HL-60/S4 treated with retinoic acid at 250 ng/mL for 4 days and 3 days (cell line): ENCODE data around the gene MEF2D.

ENCODE experiments used
- in situ Hi-C: fragments of 300-500 bp; cut with MboI; formaldehyde crosslinking; loops from 2 replicates; pipeline ENCODE4 v1.7.0; 2022; ENCODE audit warnings: low sequenced_read_pairs

Gene MEF2D

DNA sequence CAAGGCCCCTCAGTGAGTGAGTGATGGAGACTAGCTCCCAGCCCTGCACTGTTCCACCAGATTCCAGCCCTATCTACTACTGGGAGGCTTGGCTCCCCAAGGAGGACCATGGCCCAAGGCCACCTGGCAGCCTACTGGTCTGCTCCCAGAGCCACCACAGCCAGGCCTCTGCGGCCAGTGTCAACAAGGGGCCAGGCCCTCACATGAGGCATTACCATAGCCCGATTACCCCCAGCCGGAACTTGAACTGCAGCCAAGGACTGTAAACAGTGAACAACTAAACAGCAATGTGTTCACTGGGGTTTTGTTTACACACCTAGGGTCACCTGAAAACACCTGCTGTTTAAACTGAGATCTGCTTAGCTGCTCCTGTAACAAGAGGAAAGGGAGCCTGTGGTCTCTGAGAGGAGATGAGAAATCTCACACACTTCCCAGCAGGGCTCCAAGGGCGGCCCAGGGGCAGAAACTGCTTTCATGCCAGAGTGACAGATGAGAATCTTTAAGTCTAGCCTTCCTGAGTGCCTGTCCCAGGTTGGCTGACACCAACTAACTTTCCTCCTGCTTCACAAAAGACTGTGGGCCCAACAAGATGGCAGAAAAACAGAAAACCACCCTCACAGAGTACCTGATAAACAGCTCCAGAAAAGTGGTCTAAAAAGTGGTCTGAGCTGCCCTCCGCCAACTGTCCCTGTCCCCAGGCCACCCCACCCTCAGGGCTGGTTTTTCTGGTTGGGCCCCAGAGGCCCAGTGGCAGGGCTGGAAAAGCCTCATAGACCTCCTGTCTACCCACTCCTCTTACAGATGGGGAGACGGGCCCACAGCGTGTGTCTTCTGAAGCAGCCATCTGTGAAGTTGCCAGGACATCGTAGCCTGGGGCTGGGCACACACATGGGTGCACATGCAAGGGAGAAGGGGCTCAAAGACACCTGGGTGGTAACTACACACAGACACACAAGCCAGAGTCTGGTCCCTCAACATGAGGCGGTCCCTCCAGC, 28.8 kb downstream of the MEF2D start:
- in situ Hi-C loops = no loop called here

DNA sequence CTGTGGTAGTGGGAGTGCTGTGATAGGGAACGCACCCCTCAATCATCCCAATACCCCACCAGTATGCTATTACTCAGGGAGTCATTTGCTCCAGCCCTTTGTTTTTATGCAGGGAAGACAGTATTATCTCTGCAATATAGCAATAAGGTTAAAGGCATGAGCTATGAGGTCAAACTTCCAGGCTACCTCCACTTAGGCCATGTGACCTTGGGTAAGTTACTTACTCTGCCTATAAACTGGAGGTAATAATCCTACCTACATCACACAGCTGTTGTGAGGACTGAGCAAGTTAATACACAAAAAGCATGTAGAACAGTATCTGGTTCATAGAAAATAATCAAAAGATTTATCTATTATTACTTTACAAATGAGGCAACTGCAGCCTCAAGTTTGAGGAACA, 30.1 kb downstream of the MEF2D start:
- in situ Hi-C loops = no loop called here

- in situ Hi-C loops = no loop called here
These were observed 31.8 kb downstream of the MEF2D start for GRCh38 chr1:156468693-156469345.

DNA sequence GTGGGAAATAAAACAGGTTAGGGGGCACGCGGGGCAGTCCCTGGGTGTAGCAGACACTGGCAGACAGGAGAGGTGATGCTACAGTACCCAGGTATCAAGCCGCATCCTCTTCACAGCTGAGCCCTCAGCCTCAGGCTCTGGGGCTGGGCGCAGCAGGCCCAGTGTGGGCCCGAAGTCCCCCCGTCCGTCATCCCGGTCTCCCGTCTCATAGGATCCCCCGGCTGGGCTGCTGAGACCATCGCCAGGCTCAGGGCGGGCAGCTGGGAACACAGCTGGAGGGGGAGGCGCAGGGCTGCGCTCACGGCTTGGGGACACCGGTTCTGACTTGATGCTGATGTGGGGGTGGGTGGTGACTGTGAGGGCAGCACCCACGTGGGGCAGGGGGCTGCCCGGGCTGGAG, 32.7 kb downstream of the MEF2D start:
- in situ Hi-C loops = no loop called here

GRCh38 chr1:156467385-156467784, 33.2 kb downstream of the MEF2D start:
- in situ Hi-C loops = no loop called here

- in situ Hi-C loops = no loop called here
These were observed 34.7 kb downstream of the MEF2D start for GRCh38 chr1:156465747-156466365.

DNA sequence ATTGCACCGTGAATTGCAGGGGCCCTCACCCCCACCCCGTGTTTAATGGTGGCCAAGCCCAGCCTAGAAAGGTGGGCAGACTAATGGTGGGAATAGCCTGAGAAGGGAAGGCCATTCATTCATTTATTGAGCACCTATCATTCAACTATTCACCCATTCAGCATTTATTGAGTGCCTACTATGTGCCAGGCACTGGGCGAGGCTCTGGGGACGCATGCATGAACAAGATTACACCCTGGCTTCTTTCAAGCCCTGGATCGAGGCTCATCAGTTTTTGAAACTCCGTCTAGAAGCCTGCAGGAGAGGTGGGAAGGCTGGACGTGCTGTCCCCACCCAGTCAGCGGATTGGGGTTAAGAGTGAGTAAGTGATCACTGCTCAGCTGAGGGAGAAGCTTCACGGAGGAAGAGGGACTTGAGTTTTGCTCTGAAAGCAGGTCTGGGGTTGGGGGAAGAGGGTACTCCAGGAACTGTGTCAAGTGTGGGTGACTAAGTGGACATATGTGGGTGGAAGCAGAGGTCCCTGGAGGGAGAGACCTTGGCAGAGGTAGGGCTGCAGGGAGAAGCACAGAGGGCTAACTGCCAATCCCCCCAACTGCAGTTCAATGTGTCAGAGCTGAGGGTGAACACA, 35.6 kb downstream of the MEF2D start:
- in situ Hi-C loops = no loop called here

- in situ Hi-C loops = no loop called here
These were observed 36.2 kb downstream of the MEF2D start for GRCh38 chr1:156464335-156464734.

DNA sequence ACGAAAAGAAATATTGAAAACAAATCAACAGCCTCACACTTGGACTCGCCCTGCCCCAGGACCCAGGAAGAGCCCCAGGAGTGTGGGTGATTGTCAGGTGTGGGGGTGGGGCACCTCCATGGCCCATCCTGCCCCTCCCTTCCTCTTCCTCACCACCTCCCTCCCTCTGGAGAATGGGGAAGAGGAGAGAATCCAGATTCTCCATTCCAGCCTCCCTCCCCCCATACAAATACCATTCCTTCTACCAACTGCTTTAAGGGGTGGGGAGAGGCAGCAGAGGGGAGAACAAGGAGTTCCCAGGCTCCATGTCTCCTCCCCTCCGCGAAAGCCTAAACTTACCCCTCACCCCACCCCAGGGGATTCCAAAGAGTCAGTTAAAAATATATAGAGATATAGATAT, 36.7 kb downstream of the MEF2D start:
- in situ Hi-C loops = no loop called here

GRCh38 chr1:156462954-156463795, 37.4 kb downstream of the MEF2D start:
- in situ Hi-C loops = no loop called here

- in situ Hi-C loops = no loop called here
These were observed 38.6 kb downstream of the MEF2D start for GRCh38 chr1:156461781-156462647.

- in situ Hi-C loops = no loop called here
These were observed 39.5 kb downstream of the MEF2D start for GRCh38 chr1:156461109-156461508.

DNA sequence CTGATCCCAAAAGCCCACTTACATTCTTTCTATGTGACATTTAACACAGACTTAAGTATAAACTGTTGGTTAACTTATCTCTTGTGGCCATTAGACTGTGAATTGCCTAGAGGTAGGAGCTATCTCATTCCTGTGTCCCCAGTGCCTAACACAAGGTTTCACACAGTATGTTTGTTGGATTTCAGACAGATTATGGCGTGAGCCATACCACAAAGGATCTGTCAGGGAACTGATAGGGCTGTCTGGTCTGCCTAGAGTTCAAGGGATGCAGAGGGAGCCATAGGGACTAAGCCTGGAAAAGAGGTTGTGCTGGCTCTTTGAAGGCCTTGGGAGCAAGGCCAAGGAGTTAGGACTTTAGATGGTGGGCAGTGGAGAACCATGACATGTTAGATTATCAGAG, 40.0 kb downstream of the MEF2D start:
- in situ Hi-C loops = no loop called here

GRCh38 chr1:156458181-156458503, 42.4 kb downstream of the MEF2D start:
- in situ Hi-C loops = no loop called here

DNA sequence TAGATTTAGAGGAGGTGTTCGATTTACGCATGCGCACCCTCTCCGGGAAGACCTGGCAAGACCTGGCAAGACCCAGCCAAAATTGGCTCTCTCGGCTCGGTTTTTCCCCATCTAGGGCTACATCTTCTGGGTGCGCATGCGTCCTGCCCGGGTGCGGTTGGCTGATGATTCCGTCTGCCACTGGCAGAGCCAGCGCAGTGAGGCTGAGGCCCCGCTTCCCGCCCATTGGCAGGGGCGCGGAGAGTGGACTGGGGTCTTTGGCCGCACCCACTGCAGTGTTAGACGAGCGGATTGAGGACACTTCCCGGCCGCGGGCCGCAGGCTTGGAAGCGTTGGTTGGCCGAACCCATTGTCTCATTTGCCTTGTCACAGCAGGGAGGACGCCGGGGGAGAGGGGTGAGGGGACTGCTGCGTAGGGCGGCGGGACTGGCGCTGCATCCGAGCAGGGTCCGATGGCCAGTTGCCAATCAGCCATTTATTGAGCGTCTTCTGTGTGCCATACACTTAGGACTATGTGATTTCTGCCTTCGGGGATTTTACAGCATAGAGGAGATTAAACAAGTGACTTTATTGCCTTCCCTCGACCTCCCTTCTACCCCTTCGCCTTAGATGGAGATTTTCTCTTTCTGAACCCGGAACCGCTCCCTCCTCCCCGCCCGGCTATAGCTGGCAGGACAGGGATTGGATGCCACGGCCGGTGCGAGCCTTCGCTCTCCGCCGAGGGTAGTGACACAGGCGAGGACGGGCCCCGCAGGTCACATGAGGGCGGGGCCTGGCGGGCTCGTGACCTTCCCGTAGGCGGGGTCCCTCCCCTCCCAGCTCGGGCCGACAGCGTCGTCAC, 43.7 kb downstream of the MEF2D start:
- in situ Hi-C loops = no loop called here

- in situ Hi-C loops = no loop called here
These were observed 45.2 kb downstream of the MEF2D start for GRCh38 chr1:156455362-156455761.

DNA sequence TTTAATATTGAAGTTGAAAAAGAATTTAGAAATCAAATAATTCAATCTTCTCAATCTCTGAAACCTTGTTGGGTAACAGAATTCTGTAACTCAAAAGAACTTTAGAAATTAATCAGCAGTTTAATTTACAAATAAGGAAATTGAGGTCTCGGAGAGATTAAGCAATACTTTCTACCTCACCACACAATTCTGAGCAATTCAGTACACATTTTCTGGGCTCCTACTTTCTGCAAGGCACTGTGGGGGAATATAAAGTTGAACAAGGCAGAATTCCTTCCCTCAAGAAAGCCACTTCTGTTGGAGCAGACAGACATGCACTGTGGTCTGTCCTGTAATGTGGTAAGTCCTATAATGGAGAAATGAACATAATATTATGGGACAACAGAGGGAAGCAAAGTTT, 47.7 kb downstream of the MEF2D start:
- in situ Hi-C loops = no loop called here

DNA sequence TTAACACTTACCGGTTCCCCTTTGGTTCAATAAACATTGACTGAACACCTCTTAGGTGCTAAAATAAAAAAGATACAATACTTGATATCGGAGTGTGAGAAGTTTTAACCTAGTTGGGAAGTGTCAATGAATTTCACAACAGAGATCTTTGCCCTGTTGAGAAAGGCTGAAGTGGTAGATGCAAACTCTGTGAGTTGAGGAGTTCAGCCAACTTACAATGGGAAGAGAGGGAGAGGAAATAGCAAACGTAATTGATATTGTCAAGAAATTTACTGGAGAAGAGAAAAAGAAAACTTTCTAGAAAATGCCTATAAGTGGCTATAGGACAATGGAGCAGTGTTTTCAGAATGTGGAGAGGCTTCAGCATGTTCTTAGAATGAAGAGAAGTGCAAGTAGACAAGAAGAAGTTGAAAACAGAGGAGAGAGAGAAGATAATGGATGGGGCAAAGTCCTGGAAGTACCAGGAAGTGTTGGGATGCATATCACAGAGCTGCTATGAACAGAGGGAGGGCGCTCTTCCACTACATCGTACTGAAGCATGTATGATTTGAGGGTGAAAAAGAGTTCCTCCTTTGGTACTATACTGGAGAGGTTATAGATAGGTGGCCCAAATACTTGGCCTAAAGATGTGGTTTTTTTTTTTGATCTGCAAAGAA, 48.9 kb downstream of the MEF2D start:
- in situ Hi-C loops = no loop called here
